Vagina (tissue), 2 donors: ENCODE results near the gene PPP6R2. TPM values are rescaled to one million over a fixed set of nuclear protein-coding genes. Genes with fewer than 3 reads are reported as not detected.

Source experiments
- DNase-seq, 2 donors: peaks; one replicate each; pipeline ENCODE4 v3.0.0-alpha.2; 2017; ENCODE audit errors: extremely low spot score in 2 of 2
- H3K27ac ChIP-seq: fragments of 200-600 bp; sonication (generic); one replicate; pipeline ENCODE4 v1.5.1; 2019
- H3K27me3 ChIP-seq: fragments of 200-600 bp; sonication (generic); one replicate; pipeline ENCODE4 v1.5.1; 2019
- H3K36me3 ChIP-seq, 2 donors: fragments of 200-600 bp; sonication (generic); one replicate each; pipeline ENCODE4 v1.5.1; 2017 to 2019
- H3K4me1 ChIP-seq: fragments of 200-600 bp; sonication (generic); one replicate; pipeline ENCODE4 v1.5.1; 2019
- H3K4me3 ChIP-seq, 2 donors: fragments of 200-600 bp; sonication (generic); 1 replicate in 1 of 2; 2 replicates in 1 of 2; pipeline ENCODE4 v1.5.1; 2016 to 2019
- H3K9me3 ChIP-seq: fragments of 200-600 bp; sonication (generic); one replicate; pipeline ENCODE4 v1.5.1; 2019
- CTCF ChIP-seq, 3 experiments: fragments of 450-650 bp in 2 of 3; fragments of 200-600 bp in 1 of 3; sonication (generic) in 1 of 3; IDR thresholded peaks; one replicate each; pipeline ENCODE4 v1.5.1; 2017 to 2019; ENCODE audit warnings: antibody characterized with exemption in 3 of 3, mild to moderate bottlenecking in 2 of 3, moderate library complexity in 2 of 3
- POLR2A ChIP-seq, 2 donors: fragments of 450-650 bp; IDR thresholded peaks; one replicate each; pipeline ENCODE4 v1.6.1; 2017; ENCODE audit warnings: antibody characterized with exemption in 2 of 2, mild to moderate bottlenecking in 2 of 2, moderate library complexity in 2 of 2
- POLR2AphosphoS5 ChIP-seq, 2 donors: sonication (generic); formaldehyde crosslinking; IDR thresholded peaks; one replicate each; pipeline ENCODE4 v1.9.0; 2017; ENCODE audit warnings: antibody characterized with exemption in 2 of 2, mild to moderate bottlenecking in 2 of 2, low read depth in 1 of 2; ENCODE audit not compliant: insufficient read depth in 1 of 2
- intact Hi-C: fragments of 100-400 bp; cut with DNase I; formaldehyde crosslinking; loops from one replicate; pipeline ENCODE4 v1.15.1; 2023
- total RNA-seq: library from RNA; depleted of rRNA; stranded (reverse); fragments of >200 nt; gene quantifications from one replicate; pipeline ENCODE4 v1.2.3, GENCODE V29; 2016

Gene PPP6R2
- total RNA-seq, 1 donor from 2014 or later, result 49.1 TPM

- H3K27ac ChIP-seq, result no peak overlapping the region
- no peak for DNase-seq
These were observed 142.3 kb downstream of the PPP6R2 start for GRCh38 chr22:50485221-50486131.

GRCh38 chr22:50486561-50487289, 143.6 kb downstream of the PPP6R2 start, which contains the start of gene MIOX:
Gene MIOX (plus strand): TSS chr22:50486859. CDS start chr22:50486898, 39 bp downstream.
- DNase-seq, result no peak
- no peak for TF ChIP-seq POLR2A (IDR thresholded peaks at IDR 0.05)
- no peak for TF ChIP-seq POLR2AphosphoS5 (IDR thresholded peaks at IDR 0.05; ENCODE audit: insufficient read depth in 1 of 2, low read depth in 1 of 2)
- no peak for TF ChIP-seq CTCF (IDR thresholded peaks at IDR 0.05)
- Histone ChIP-seq H3K36me3 (no peaks in the 10 kb centered on the region), H3K9me3 (no peaks in the 10 kb centered on the region), H3K4me1 (peaks cover 6% of the 10 kb centered on the region), H3K27ac (no peak within 1 kb of the TSS), H3K27me3 (peaks cover 11% of the 10 kb centered on the region), H3K4me3 (no peak within 1 kb of the TSS)
- intact Hi-C loops, result no loop called here

More at GRCh38 chr22:50485221-50486131, 142.3 kb downstream of the PPP6R2 start:
- no peaks in the 10 kb centered on the region for H3K36me3 ChIP-seq
- intact Hi-C loops, result no loop called here
- H3K27me3 ChIP-seq, result peaks cover 19% of the 10 kb centered on the region
- H3K9me3 ChIP-seq, result no peaks in the 10 kb centered on the region
- H3K4me1 ChIP-seq, result peaks cover 15% of the 10 kb centered on the region
- TF ChIP-seq POLR2A (IDR thresholded peaks at IDR 0.05), result no peak
- no peak for TF ChIP-seq POLR2AphosphoS5 (IDR thresholded peaks at IDR 0.05; ENCODE audit: insufficient read depth in 1 of 2, low read depth in 1 of 2)
- no peak for TF ChIP-seq CTCF (IDR thresholded peaks at IDR 0.05)
- H3K4me3 ChIP-seq, result no peak overlapping the region

- TF ChIP-seq CTCF (IDR thresholded peaks at IDR 0.05), result no peak
- TF ChIP-seq POLR2AphosphoS5 (IDR thresholded peaks at IDR 0.05; ENCODE audit: insufficient read depth in 1 of 2, low read depth in 1 of 2), result no peak
- no peak for TF ChIP-seq POLR2A (IDR thresholded peaks at IDR 0.05)
- Histone ChIP-seq H3K4me1 (no peaks in the 10 kb centered on the region), H3K36me3 (no peaks in the 10 kb centered on the region), H3K4me3 (no peak overlapping the region), H3K27me3 (peaks cover 6% of the 10 kb centered on the region), H3K9me3 (no peaks in the 10 kb centered on the region), H3K27ac (no peak overlapping the region)
- intact Hi-C loops, result no loop called here
- DNase-seq, result no peak
These were observed 144.3 kb downstream of the PPP6R2 start for GRCh38 chr22:50487290-50488005.

- no peaks in the 10 kb centered on the region for H3K9me3 ChIP-seq
- no peaks in the 10 kb centered on the region for H3K36me3 ChIP-seq
- intact Hi-C loops, result no loop called here
- H3K4me1 ChIP-seq, result no peaks in the 10 kb centered on the region
- H3K27me3 ChIP-seq, result no peaks in the 10 kb centered on the region
- no peak for DNase-seq
- H3K27ac ChIP-seq, result no peak overlapping the region
- no peak overlapping the region for H3K4me3 ChIP-seq
- TF ChIP-seq POLR2AphosphoS5 (IDR thresholded peaks at IDR 0.05; ENCODE audit: insufficient read depth in 1 of 2, low read depth in 1 of 2) (no peak), POLR2A (IDR thresholded peaks at IDR 0.05) (no peak), CTCF (IDR thresholded peaks at IDR 0.05) (no peak)
These were observed 145.0 kb downstream of the PPP6R2 start for GRCh38 chr22:50488006-50488677.
